DOHH2 (cell line): ENCODE measurements around the gene FIBCD1.

Experiments used
- H3F3A ChIP-seq: fragments of 200-600 bp; sonication (generic), shearing (Covaris generic); 2 replicates; pipeline ENCODE4 v1.6.0; 2016; ENCODE audit warnings: antibody characterized with exemption, mild to moderate bottlenecking; ENCODE audit not compliant: control insufficient read depth, insufficient read depth
- H3K27ac ChIP-seq: fragments of 200-600 bp; sonication (generic); 2 replicates; pipeline ENCODE4 v1.5.1; 2014; ENCODE audit warnings: low read depth, mild to moderate bottlenecking, low read length, moderate library complexity
- H3K27me3 ChIP-seq: fragments of 200-600 bp; sonication (generic); 2 replicates; pipeline ENCODE4 v1.6.1; 2014; ENCODE audit warnings: mild to moderate bottlenecking, low read length, mixed read lengths; ENCODE audit not compliant: control insufficient read depth
- H3K36me3 ChIP-seq: fragments of 200-600 bp; sonication (generic); 2 replicates; pipeline ENCODE4 v1.6.1; 2014; ENCODE audit warnings: mild to moderate bottlenecking, low read length, moderate library complexity, mixed read lengths; ENCODE audit not compliant: control insufficient read depth
- H3K4me1 ChIP-seq: fragments of 200-600 bp; sonication (generic); 2 replicates; pipeline ENCODE4 v1.6.1; 2014; ENCODE audit warnings: mild to moderate bottlenecking, low read length, mixed read lengths; ENCODE audit not compliant: control insufficient read depth
- H3K4me2 ChIP-seq: fragments of 200-600 bp; sonication (generic); 2 replicates; pipeline ENCODE4 v1.6.0; 2014; ENCODE audit warnings: mild to moderate bottlenecking, low read length, moderate library complexity
- H3K4me3 ChIP-seq: fragments of 200-600 bp; sonication (generic); 2 replicates; pipeline ENCODE4 v1.5.1; 2014; ENCODE audit warnings: mild to moderate bottlenecking, low read length, mixed read lengths
- H3K79me2 ChIP-seq: fragments of 200-600 bp; sonication (generic); 2 replicates; pipeline ENCODE4 v1.6.1; 2014; ENCODE audit warnings: mild to moderate bottlenecking, low read length, mixed read lengths; ENCODE audit not compliant: control insufficient read depth
- H3K9me2 ChIP-seq: fragments of 200-600 bp; sonication (generic); replicated peaks from 2 replicates; pipeline ENCODE4 v1.6.1; 2014; ENCODE audit warnings: mild to moderate bottlenecking, low read length, mixed read lengths; ENCODE audit not compliant: control insufficient read depth
- H3K9me3 ChIP-seq: fragments of 200-600 bp; sonication (generic); 2 replicates; pipeline ENCODE4 v1.6.1; 2014; ENCODE audit warnings: antibody characterized with exemption, low read length, mixed read lengths; ENCODE audit not compliant: control insufficient read depth, insufficient read depth
- H4K20me1 ChIP-seq: fragments of 200-600 bp; sonication (generic); 2 replicates; pipeline ENCODE4 v1.6.0; 2014; ENCODE audit warnings: low read depth, mild to moderate bottlenecking, antibody characterized with exemption, low read length, moderate library complexity; ENCODE audit not compliant: control insufficient read depth, insufficient read depth
- EZH2phosphoT487 ChIP-seq: fragments of 200-600 bp; sonication (generic); IDR thresholded peaks from 2 replicates; pipeline ENCODE4 v1.6.1; 2017; ENCODE audit warnings: borderline replicate concordance, mild to moderate bottlenecking, antibody characterized with exemption, low read length, moderate library complexity, mixed read lengths
- TF ChIP-seq, protein P1 (sequence below): fragments of 200-600 bp; sonication (generic); IDR thresholded peaks from one replicate; pipeline ENCODE4 v1.5.1; 2014; ENCODE audit warnings: antibody characterized with exemption, mild to moderate bottlenecking, low read depth, low read length; ENCODE audit not compliant: poor library complexity, severe bottlenecking

Gene FIBCD1

DNA sequence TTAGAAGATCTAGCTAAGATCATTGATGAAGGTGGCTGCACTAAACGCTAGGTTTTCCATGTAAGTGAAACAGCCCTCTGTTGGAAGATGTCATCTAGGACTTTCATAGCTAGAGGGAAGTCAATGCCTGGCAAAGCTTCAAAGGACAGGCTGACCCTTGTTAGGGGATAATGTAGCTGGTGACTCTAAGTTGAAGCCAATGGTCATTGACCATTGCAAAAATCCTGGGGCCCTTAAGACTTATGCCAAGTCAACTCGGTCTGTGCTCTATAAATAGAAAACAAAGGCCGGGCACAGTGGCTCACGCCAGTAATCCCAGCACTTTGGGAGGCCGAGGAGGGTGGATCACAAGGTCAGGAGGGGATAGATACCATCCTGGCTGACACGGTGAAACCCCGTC lies 26.6 kb upstream of the FIBCD1 start:
- Histone ChIP-seq H3K4me2 (no peak overlapping the region), H3K36me3 (no peaks in the 10 kb centered on the region), H3K27ac (no peak overlapping the region), H3K4me1 (no peaks in the 10 kb centered on the region), H3K9me2 (no peaks in the 10 kb centered on the region), H3F3A (no peaks in the 10 kb centered on the region), H4K20me1 (no peaks in the 10 kb centered on the region), H3K79me2 (no peaks in the 10 kb centered on the region), H3K27me3 (no peaks in the 10 kb centered on the region), H3K9me3 (no peaks in the 10 kb centered on the region), H3K4me3 (no peak overlapping the region)
- TF ChIP-seq, protein P1, sequence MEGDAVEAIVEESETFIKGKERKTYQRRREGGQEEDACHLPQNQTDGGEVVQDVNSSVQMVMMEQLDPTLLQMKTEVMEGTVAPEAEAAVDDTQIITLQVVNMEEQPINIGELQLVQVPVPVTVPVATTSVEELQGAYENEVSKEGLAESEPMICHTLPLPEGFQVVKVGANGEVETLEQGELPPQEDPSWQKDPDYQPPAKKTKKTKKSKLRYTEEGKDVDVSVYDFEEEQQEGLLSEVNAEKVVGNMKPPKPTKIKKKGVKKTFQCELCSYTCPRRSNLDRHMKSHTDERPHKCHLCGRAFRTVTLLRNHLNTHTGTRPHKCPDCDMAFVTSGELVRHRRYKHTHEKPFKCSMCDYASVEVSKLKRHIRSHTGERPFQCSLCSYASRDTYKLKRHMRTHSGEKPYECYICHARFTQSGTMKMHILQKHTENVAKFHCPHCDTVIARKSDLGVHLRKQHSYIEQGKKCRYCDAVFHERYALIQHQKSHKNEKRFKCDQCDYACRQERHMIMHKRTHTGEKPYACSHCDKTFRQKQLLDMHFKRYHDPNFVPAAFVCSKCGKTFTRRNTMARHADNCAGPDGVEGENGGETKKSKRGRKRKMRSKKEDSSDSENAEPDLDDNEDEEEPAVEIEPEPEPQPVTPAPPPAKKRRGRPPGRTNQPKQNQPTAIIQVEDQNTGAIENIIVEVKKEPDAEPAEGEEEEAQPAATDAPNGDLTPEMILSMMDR: no peak
- no peak for TF ChIP-seq EZH2phosphoT487

DNA sequence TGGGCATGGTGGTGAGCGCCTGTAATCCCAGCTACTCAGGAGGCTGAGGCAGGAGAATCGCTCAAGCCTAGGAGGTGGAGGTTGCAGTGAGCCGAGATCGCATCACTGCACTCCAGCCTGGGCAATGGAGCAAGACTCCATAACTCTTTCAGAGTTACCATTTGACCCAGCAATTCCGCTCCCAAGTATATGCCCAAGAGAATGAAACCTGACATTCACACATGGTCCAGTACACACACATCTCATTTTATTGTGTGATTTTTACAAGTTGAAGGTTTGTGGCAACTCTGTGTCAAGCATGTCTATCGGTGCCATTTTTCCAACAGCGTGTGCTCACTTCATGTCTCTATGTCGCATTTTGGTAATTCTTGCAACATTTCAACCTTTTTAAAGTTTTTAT lies 24.9 kb upstream of the FIBCD1 start:
- no peak overlapping the region for H3K4me2 ChIP-seq
- no peaks in the 10 kb centered on the region for H3K36me3 ChIP-seq
- no peaks in the 10 kb centered on the region for H3K79me2 ChIP-seq
- no peak overlapping the region for H3K27ac ChIP-seq
- no peaks in the 10 kb centered on the region for H3F3A ChIP-seq
- no peak overlapping the region for H3K4me3 ChIP-seq
- no peak for TF ChIP-seq EZH2phosphoT487
- TF ChIP-seq, protein P1: no peak
- H4K20me1 ChIP-seq: no peaks in the 10 kb centered on the region
- H3K9me3 ChIP-seq: peaks cover 11% of the 10 kb centered on the region; the same call in 1 of the 2 replicates
- H3K4me1 ChIP-seq: no peaks in the 10 kb centered on the region
- H3K9me2 ChIP-seq: no peaks in the 10 kb centered on the region
- H3K27me3 ChIP-seq: no peaks in the 10 kb centered on the region

DNA sequence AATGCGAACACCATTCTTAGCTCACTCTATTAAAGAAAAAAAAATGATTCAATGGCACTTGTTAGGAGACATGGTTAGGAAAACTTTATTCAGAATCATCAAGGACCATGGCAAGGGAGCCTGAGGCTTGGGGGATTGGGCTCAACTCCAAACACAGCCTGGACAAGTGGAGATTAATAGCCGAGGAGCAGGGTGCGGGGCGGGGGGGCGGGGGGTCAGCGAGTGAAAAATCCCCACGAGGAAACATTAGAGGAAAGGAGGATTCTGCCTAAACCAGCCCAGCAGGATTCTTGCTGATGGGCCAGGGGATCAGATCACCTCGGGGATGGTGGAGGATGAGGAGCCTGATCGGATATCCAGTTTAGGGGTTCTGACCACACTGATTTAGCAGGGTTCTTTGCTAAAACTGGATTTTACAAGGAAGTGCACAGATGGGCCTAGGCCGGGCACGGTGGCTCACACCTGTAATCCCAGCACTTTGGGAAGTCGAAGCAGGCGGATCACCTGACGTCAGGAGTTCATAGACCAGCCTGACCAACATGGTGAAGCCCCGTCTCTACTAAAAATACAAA lies 24.4 kb upstream of the FIBCD1 start:
- H3K79me2 ChIP-seq: no peaks in the 10 kb centered on the region
- no peaks in the 10 kb centered on the region for H3K9me2 ChIP-seq
- no peak overlapping the region for H3K27ac ChIP-seq
- H3K9me3 ChIP-seq: peaks cover 16% of the 10 kb centered on the region; the same call in 1 of the 2 replicates
- H3K4me1 ChIP-seq: no peaks in the 10 kb centered on the region
- no peaks in the 10 kb centered on the region for H4K20me1 ChIP-seq
- H3K4me3 ChIP-seq: no peak overlapping the region
- H3K4me2 ChIP-seq: no peak overlapping the region
- peaks cover 4% of the 10 kb centered on the region; the same call in 1 of the 2 replicates for H3F3A ChIP-seq
- TF ChIP-seq, protein P1: no peak
- TF ChIP-seq EZH2phosphoT487: no peak
- no peaks in the 10 kb centered on the region for H3K36me3 ChIP-seq
- no peaks in the 10 kb centered on the region for H3K27me3 ChIP-seq
